HepG2 (cell line): ENCODE data around the gene SLC25A51. TPM values are rescaled to one million over a fixed set of nuclear protein-coding genes. Genes with fewer than 3 reads are reported as not detected.

Source experiments
- ATF6 ChIP-seq: sonication (generic); formaldehyde crosslinking; conservative IDR thresholded peaks from 2 replicates; pipeline ENCODE4 v1.4.0; 2020; ENCODE audit warnings: missing genetic modification reagents
- CBFB ChIP-seq: sonication (generic); formaldehyde crosslinking; IDR thresholded peaks from 2 replicates; pipeline ENCODE4 v1.4.0; 2020; ENCODE audit warnings: missing genetic modification reagents
- CREB3 ChIP-seq: sonication (generic); formaldehyde crosslinking; IDR thresholded peaks from 2 replicates; pipeline ENCODE4 v1.5.0; 2020; ENCODE audit warnings: missing genetic modification reagents
- ETV6 ChIP-seq: sonication (generic); formaldehyde crosslinking; conservative IDR thresholded peaks from 2 replicates; pipeline ENCODE4 v1.4.0; 2020; ENCODE audit warnings: missing genetic modification reagents
- FOXJ3 ChIP-seq: sonication (generic); formaldehyde crosslinking; IDR thresholded peaks from 2 replicates; pipeline ENCODE4 v1.4.0; 2020; ENCODE audit warnings: missing genetic modification reagents, mild to moderate bottlenecking, borderline replicate concordance
- HOXA5 ChIP-seq: sonication (generic); formaldehyde crosslinking; IDR thresholded peaks from 2 replicates; pipeline ENCODE4 v1.4.0; 2020; ENCODE audit warnings: missing genetic modification reagents
- JUNB ChIP-seq: sonication (generic); formaldehyde crosslinking; IDR thresholded peaks from 2 replicates; pipeline ENCODE4 v1.8.0; 2022; ENCODE audit warnings: missing genetic modification reagents, mild to moderate bottlenecking, borderline replicate concordance
- MXI1 ChIP-seq: IDR thresholded peaks from 3 replicates; pipeline ENCODE4 v1.6.1; 2012; ENCODE audit warnings: low read depth, low read length, inconsistent platforms, borderline replicate concordance
- NCOA5 ChIP-seq: sonication (generic); formaldehyde crosslinking; IDR thresholded peaks from 2 replicates; pipeline ENCODE4 v1.4.0; 2020; ENCODE audit warnings: missing genetic modification reagents
- NFKBIZ ChIP-seq: IDR thresholded peaks from 2 replicates; pipeline ENCODE4 v1.6.1; 2018; ENCODE audit warnings: missing genetic modification reagents, missing compliant biosample characterization
- RFX3 ChIP-seq: IDR thresholded peaks from 2 replicates; pipeline ENCODE4 v1.6.1; 2016; ENCODE audit warnings: missing biosample characterization, missing genetic modification reagents
- TOPORS ChIP-seq: sonication (generic); formaldehyde crosslinking; IDR thresholded peaks from 2 replicates; pipeline ENCODE4 v1.8.0; 2023; ENCODE audit warnings: mild to moderate bottlenecking, missing genetic modification reagents
- U2AF2 ChIP-seq: fragments of 200-400 bp; formaldehyde crosslinking; IDR thresholded peaks from 2 replicates; pipeline ENCODE4 v1.6.1; 2017; ENCODE audit warnings: low read depth, mild to moderate bottlenecking, low read length
- ZFP1 ChIP-seq: IDR thresholded peaks from 2 replicates; pipeline ENCODE4 v1.6.1; 2016
- ZNF33A ChIP-seq: sonication (generic); formaldehyde crosslinking; IDR thresholded peaks from 2 replicates; pipeline ENCODE4 v1.5.1; 2020; ENCODE audit warnings: missing genetic modification reagents, mild to moderate bottlenecking, moderate library complexity, borderline replicate concordance
- ZNF430 ChIP-seq: sonication (generic); formaldehyde crosslinking; IDR thresholded peaks from 2 replicates; pipeline ENCODE4 v1.9.0; 2021; ENCODE audit warnings: mild to moderate bottlenecking, missing genetic modification reagents
- ZNF549 ChIP-seq: sonication (generic); formaldehyde crosslinking; IDR thresholded peaks from 2 replicates; pipeline ENCODE4 v1.5.0; 2020; ENCODE audit warnings: missing genetic modification reagents
- ZNF550 ChIP-seq: sonication (generic); formaldehyde crosslinking; IDR thresholded peaks from 2 replicates; pipeline ENCODE4 v1.4.0; 2020; ENCODE audit warnings: mild to moderate bottlenecking, missing genetic modification reagents, borderline replicate concordance
- polyA plus RNA-seq, 8 experiments: library from polyadenylated mRNA; depleted of rRNA in 3 of 8; stranded (reverse) in 7 of 8; unstranded in 1 of 8; fragments of >200 nt; fragmentation: Illumina TruSeq in 4 of 8; extraction: Trizol in 4 of 8; gene quantifications; 2 replicates each; pipeline versions ENCODE4 v1.2.1 to v1.2.3, GENCODE V29; 2011 to 2016; ENCODE audit warnings: low read depth in 4 of 8, missing spikeins in 1 of 8, mixed read lengths in 1 of 8; ENCODE audit not compliant: insufficient read depth in 1 of 8
- total RNA-seq, 5 experiments: library from RNA; depleted of rRNA; stranded (reverse); fragments of >200 nt; fragmentation: Illumina TruSeq; extraction: Trizol; gene quantifications; 2 replicates each; pipeline ENCODE4 v1.2.3, GENCODE V29; 2016; ENCODE audit warnings: low read depth in 1 of 5
- TF ChIP-seq, protein P1 (sequence below): IDR thresholded peaks from 2 replicates; pipeline ENCODE4 v1.6.1; 2012; ENCODE audit warnings: low read depth, low read length, improper control_type of control experiment
- TF ChIP-seq, protein P2 (sequence below): sonication (generic); formaldehyde crosslinking; IDR thresholded peaks from 2 replicates; pipeline ENCODE4 v1.4.0; 2020; ENCODE audit warnings: missing genetic modification reagents

SLC25A51 gene
- total and polyA plus RNA-seq, 2 of the 13 experiments (the other 11 are each of a cell fraction or from before 2014, with no cell fraction given), result 14.6 to 37.7 TPM

- TF ChIP-seq, protein P1, sequence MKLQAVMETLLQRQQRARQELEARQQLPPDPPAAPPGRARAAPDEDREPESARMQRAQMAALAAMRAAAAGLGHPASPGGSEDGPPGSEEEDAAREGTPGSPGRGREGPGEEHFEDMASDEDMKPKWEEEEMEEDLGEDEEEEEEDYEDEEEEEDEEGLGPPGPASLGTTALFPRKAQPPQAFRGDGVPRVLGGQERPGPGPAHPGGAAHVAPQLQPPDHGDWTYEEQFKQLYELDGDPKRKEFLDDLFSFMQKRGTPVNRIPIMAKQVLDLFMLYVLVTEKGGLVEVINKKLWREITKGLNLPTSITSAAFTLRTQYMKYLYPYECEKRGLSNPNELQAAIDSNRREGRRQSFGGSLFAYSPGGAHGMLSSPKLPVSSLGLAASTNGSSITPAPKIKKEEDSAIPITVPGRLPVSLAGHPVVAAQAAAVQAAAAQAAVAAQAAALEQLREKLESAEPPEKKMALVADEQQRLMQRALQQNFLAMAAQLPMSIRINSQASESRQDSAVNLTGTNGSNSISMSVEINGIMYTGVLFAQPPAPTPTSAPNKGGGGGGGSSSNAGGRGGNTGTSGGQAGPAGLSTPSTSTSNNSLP, result peak; percentile 59; the same call in 1 of the 2 replicates
- TF ChIP-seq FOXJ3 (CRISPR knock-in tag), result no peak
- TF ChIP-seq ATF6 (CRISPR knock-in tag), result no peak
- TF ChIP-seq MXI1, result no peak
- no peak for TF ChIP-seq CREB3
- TF ChIP-seq JUNB (CRISPR knock-in tag), result no peak
- TF ChIP-seq HOXA5 (CRISPR knock-in tag), result no peak
- no peak for TF ChIP-seq ZNF549 (CRISPR knock-in tag)
- no peak for TF ChIP-seq U2AF2
- 0 out of 2 replicates have a peak, but pooled peaks have one; percentile 33 for TF ChIP-seq ETV6 (CRISPR knock-in tag)
- TF ChIP-seq ZNF430 (CRISPR knock-in tag), result no peak
- TF ChIP-seq NFKBIZ (CRISPR knock-in tag), result no peak
- TF ChIP-seq TOPORS (CRISPR knock-in tag), result no peak
- no peak for TF ChIP-seq CBFB (CRISPR knock-in tag)
- TF ChIP-seq RFX3, result no peak
- TF ChIP-seq, protein P2, sequence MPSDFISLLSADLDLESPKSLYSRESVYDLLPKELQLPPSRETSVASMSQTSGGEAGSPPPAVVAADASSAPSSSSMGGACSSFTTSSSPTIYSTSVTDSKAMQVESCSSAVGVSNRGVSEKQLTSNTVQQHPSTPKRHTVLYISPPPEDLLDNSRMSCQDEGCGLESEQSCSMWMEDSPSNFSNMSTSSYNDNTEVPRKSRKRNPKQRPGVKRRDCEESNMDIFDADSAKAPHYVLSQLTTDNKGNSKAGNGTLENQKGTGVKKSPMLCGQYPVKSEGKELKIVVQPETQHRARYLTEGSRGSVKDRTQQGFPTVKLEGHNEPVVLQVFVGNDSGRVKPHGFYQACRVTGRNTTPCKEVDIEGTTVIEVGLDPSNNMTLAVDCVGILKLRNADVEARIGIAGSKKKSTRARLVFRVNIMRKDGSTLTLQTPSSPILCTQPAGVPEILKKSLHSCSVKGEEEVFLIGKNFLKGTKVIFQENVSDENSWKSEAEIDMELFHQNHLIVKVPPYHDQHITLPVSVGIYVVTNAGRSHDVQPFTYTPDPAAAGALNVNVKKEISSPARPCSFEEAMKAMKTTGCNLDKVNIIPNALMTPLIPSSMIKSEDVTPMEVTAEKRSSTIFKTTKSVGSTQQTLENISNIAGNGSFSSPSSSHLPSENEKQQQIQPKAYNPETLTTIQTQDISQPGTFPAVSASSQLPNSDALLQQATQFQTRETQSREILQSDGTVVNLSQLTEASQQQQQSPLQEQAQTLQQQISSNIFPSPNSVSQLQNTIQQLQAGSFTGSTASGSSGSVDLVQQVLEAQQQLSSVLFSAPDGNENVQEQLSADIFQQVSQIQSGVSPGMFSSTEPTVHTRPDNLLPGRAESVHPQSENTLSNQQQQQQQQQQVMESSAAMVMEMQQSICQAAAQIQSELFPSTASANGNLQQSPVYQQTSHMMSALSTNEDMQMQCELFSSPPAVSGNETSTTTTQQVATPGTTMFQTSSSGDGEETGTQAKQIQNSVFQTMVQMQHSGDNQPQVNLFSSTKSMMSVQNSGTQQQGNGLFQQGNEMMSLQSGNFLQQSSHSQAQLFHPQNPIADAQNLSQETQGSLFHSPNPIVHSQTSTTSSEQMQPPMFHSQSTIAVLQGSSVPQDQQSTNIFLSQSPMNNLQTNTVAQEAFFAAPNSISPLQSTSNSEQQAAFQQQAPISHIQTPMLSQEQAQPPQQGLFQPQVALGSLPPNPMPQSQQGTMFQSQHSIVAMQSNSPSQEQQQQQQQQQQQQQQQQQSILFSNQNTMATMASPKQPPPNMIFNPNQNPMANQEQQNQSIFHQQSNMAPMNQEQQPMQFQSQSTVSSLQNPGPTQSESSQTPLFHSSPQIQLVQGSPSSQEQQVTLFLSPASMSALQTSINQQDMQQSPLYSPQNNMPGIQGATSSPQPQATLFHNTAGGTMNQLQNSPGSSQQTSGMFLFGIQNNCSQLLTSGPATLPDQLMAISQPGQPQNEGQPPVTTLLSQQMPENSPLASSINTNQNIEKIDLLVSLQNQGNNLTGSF, result no peak
- no peak for TF ChIP-seq ZNF33A (CRISPR knock-in tag)
- no peak for TF ChIP-seq ZNF550 (CRISPR knock-in tag)
- no peak for TF ChIP-seq NCOA5 (CRISPR knock-in tag)
- no peak for TF ChIP-seq ZFP1
Observed at GRCh38 chr9:37951671-37952449, 47.9 kb upstream of the SLC25A51 start (continued).
